Endothelial cell of hepatic sinusoid (primary cell): ENCODE measurements around the gene C12orf57.

Experiments used
- in situ Hi-C: cut with HindIII; loops from 2 replicates; pipeline ENCODE4 v1.10.0; 2017; ENCODE audit warnings: low sequenced_read_pairs

C12orf57 gene

GRCh38 chr12:6952121-6952862 is 8.5 kb downstream of the C12orf57 start:
- in situ Hi-C loops, result no loop called here

- in situ Hi-C loops, result no loop called here
Observed at GRCh38 chr12:6952863-6953441, 9.1 kb downstream of the C12orf57 start.

GRCh38 chr12:6953442-6954315 is 9.9 kb downstream of the C12orf57 start:
- in situ Hi-C loops, result no loop called here

- in situ Hi-C loops, result no loop called here
Observed at GRCh38 chr12:6954316-6955107, 10.7 kb downstream of the C12orf57 start.

GRCh38 chr12:6955108-6956020 is 11.5 kb downstream of the C12orf57 start:
- in situ Hi-C loops, result no loop called here

- in situ Hi-C loops, result no loop called here
Observed at GRCh38 chr12:6956021-6956727, 12.4 kb downstream of the C12orf57 start.

GRCh38 chr12:6957151-6957701 is 13.4 kb downstream of the C12orf57 start:
- in situ Hi-C loops, result no loop called here

- in situ Hi-C loops, result no loop called here
Observed at GRCh38 chr12:6957741-6958608, 14.2 kb downstream of the C12orf57 start.

- in situ Hi-C loops, result no loop called here
Observed at GRCh38 chr12:6958609-6959057, 14.8 kb downstream of the C12orf57 start.

GRCh38 chr12:6959058-6959804 is 15.4 kb downstream of the C12orf57 start:
- in situ Hi-C loops, result no loop called here

- in situ Hi-C loops, result no loop called here
Observed at GRCh38 chr12:6959805-6960592, 16.2 kb downstream of the C12orf57 start.

- in situ Hi-C loops, result no loop called here
Observed at GRCh38 chr12:6960593-6961277, 16.9 kb downstream of the C12orf57 start.

GRCh38 chr12:6961278-6961694 is 17.5 kb downstream of the C12orf57 start:
- in situ Hi-C loops, result no loop called here

- in situ Hi-C loops, result no loop called here
Observed at GRCh38 chr12:6961695-6962284, 18.0 kb downstream of the C12orf57 start.

- in situ Hi-C loops, result no loop called here
Observed at GRCh38 chr12:6962285-6963015, 18.6 kb downstream of the C12orf57 start.
